Neural crest cell (in vitro differentiated cells): ENCODE results near the gene TF. TPM values are rescaled to one million over a fixed set of nuclear protein-coding genes. Genes with fewer than 3 reads are reported as not detected.
"Not testable (repeated sequence)": the region's sequence is repeated elsewhere in the genome, so short reads cannot be mapped to it uniquely, and the experiment has no call there.

Experiments
- DNase-seq: peaks from one replicate; pipeline ENCODE4 v3.0.0; 2021; ENCODE audit warnings: low read depth, mixed read lengths, low spot score
- H3K27ac Mint-ChIP-seq: one replicate; pipeline ENCODE4 v1.8.0; 2021; ENCODE audit warnings: mild to moderate bottlenecking, mixed read lengths; ENCODE audit not compliant: unreplicated experiment
- H3K27me3 Mint-ChIP-seq: 2 replicates; pipeline ENCODE4 v1.8.0; 2021; ENCODE audit warnings: low read depth, mild to moderate bottlenecking, mixed read lengths
- H3K36me3 Mint-ChIP-seq: 2 replicates; pipeline ENCODE4 v1.8.0; 2021; ENCODE audit warnings: low read depth, mild to moderate bottlenecking, mixed read lengths
- H3K4me1 Mint-ChIP-seq: 2 replicates; pipeline ENCODE4 v1.8.0; 2021; ENCODE audit warnings: mixed read lengths
- H3K4me3 Mint-ChIP-seq: one replicate; pipeline ENCODE4 v1.8.0; 2021; ENCODE audit warnings: mild to moderate bottlenecking, mixed read lengths
- H3K9me3 Mint-ChIP-seq: 2 replicates; pipeline ENCODE4 v1.8.0; 2021; ENCODE audit warnings: mixed read lengths
- total RNA-seq: library from RNA; stranded (reverse); gene quantifications from 2 replicates; pipeline ENCODE4 v1.2.1, GENCODE V29; 2021
- TF ChIP-seq, protein P1 (sequence below): fragments of 200-600 bp; sonication (generic); conservative IDR thresholded peaks from 2 replicates; pipeline ENCODE4 v1.5.0; 2021; ENCODE audit warnings: antibody characterized with exemption, mild to moderate bottlenecking

Gene TF
- total RNA-seq, 1 donor from 2014 or later = 1.6 TPM

DNA sequence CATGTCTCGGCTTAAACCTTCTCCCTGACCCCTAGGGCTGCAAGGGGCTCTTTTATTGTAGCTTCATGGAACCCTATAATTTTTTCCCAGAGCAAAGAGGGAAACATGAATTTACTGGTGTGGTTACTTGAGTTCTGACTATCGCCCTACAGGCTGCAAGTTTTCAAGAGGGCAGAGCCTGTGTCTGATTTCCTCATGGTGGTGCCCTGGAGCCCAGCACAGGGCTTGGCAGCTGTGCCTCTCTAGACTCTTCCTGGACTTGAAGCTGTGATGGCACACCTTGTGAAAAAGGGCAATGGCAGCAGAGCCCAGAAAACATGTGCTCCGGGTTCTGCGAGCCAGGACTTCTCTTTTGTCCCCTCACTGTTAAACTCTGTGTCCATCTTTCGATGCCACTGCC, 34.2 kb upstream of the TF start:
- Mint-ChIP-seq H3K27ac (no peak overlapping the region), H3K36me3 (no peaks in the 10 kb centered on the region), H3K27me3 (peaks cover 43% of the 10 kb centered on the region), H3K4me1 (no peaks in the 10 kb centered on the region), H3K4me3 (no peak overlapping the region), H3K9me3 (no peaks in the 10 kb centered on the region)
- TF ChIP-seq, protein P1, sequence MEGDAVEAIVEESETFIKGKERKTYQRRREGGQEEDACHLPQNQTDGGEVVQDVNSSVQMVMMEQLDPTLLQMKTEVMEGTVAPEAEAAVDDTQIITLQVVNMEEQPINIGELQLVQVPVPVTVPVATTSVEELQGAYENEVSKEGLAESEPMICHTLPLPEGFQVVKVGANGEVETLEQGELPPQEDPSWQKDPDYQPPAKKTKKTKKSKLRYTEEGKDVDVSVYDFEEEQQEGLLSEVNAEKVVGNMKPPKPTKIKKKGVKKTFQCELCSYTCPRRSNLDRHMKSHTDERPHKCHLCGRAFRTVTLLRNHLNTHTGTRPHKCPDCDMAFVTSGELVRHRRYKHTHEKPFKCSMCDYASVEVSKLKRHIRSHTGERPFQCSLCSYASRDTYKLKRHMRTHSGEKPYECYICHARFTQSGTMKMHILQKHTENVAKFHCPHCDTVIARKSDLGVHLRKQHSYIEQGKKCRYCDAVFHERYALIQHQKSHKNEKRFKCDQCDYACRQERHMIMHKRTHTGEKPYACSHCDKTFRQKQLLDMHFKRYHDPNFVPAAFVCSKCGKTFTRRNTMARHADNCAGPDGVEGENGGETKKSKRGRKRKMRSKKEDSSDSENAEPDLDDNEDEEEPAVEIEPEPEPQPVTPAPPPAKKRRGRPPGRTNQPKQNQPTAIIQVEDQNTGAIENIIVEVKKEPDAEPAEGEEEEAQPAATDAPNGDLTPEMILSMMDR = no peak
- no peak for DNase-seq

DNA sequence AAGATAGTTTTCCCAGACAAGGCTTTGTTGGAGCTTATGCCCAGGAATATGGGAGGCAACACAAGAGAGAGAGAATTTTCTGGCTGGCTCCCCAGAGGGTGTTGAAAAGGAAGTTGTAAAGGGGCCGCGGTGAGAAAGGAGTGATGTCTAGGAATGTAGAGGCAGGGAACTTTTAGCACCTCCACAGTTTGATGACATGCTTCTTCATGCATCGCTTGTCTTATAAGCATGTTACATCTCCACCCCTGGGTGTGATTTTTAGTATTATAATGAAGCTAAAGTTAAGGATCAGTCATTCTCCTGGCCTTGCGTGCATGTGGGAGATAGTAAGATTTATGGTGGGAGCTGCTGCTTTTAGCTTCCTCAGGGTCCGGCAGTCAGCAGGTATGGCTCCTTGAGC, 32.8 kb upstream of the TF start:
- Mint-ChIP-seq H3K36me3 (no peaks in the 10 kb centered on the region), H3K27me3 (peaks cover 32% of the 10 kb centered on the region), H3K27ac (no peak overlapping the region), H3K4me3 (no peak overlapping the region), H3K4me1 (no peaks in the 10 kb centered on the region), H3K9me3 (no peaks in the 10 kb centered on the region)
- no peak for DNase-seq
- TF ChIP-seq, protein P1 = no peak

DNA sequence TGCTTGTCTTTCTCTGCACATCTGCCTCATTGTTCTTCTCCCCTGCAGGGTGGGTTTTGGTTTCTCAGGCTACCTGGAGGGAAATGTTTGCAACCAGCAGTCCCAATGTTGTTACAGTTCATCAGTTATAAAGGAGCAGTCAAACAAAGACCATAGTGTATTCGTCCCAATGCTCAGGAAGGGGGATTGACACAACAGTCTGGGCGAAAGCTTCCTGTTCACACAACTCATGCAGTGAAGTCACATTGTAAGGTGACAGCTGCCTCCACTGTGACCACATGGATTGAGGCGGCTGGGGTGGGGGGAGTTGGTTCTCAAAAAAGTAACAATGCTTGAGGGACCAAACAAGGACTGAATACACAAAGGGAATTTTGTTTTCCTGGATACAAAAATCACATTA, 28.8 kb upstream of the TF start:
- no peak overlapping the region for H3K4me3 Mint-ChIP-seq
- peaks cover 5% of the 10 kb centered on the region for H3K27me3 Mint-ChIP-seq
- H3K36me3 Mint-ChIP-seq = peaks cover 1% of the 10 kb centered on the region
- no peaks in the 10 kb centered on the region for H3K4me1 Mint-ChIP-seq
- TF ChIP-seq, protein P1 = no peak
- H3K27ac Mint-ChIP-seq = no peak overlapping the region
- H3K9me3 Mint-ChIP-seq = peaks cover 6% of the 10 kb centered on the region
- DNase-seq = no peak

DNA sequence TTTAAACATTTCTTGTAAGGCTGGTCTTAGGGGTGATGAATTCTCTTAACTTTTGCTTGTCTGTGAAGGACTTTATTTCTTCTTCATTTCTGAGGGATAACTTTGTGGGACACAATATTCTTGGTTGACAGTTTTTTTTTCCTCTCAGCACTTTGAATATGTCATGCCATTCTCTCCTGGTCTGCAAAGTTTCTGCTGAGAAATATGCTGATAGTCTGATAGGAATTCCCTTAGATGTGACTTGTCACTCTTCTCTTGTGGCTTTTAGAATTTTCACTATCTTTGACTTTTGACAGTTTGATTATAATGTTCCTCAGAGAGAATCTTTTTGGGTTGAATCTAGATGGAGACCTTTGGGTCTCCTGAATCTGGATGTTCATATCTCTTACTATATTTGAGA, 23.3 kb upstream of the TF start:
- H3K27me3 Mint-ChIP-seq = peaks cover 7% of the 10 kb centered on the region
- DNase-seq = no peak
- peaks cover 14% of the 10 kb centered on the region for H3K9me3 Mint-ChIP-seq
- H3K36me3 Mint-ChIP-seq = peaks cover 6% of the 10 kb centered on the region
- H3K27ac Mint-ChIP-seq = no peak overlapping the region
- H3K4me3 Mint-ChIP-seq = no peak overlapping the region
- TF ChIP-seq, protein P1 = no peak
- H3K4me1 Mint-ChIP-seq = no peaks in the 10 kb centered on the region

DNA sequence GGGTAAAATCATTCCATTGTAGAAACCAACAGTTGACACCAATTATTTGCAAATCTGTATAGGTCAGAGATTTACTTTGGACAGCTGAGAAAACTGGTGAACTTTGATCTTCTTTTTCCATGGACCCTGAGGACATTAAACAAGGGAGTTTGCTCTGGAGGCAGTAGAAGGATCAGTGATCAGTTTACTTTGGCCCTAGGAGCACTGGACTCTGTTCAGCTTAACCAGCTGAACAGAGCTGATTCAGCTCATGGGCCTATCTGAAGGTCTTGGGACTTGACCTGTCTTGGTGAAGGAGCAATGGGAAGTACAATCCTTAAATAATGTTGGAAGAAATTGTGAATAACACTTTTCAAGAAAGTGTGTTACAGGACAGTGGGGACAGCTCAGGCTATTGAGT, 15.2 kb upstream of the TF start:
- Mint-ChIP-seq H3K9me3 (peaks cover 12% of the 10 kb centered on the region), H3K36me3 (peaks cover 3% of the 10 kb centered on the region), H3K27ac (no peak overlapping the region), H3K4me3 (no peak overlapping the region), H3K27me3 (peaks cover 30% of the 10 kb centered on the region), H3K4me1 (no peaks in the 10 kb centered on the region)
- DNase-seq = no peak
- TF ChIP-seq, protein P1 = no peak

DNA sequence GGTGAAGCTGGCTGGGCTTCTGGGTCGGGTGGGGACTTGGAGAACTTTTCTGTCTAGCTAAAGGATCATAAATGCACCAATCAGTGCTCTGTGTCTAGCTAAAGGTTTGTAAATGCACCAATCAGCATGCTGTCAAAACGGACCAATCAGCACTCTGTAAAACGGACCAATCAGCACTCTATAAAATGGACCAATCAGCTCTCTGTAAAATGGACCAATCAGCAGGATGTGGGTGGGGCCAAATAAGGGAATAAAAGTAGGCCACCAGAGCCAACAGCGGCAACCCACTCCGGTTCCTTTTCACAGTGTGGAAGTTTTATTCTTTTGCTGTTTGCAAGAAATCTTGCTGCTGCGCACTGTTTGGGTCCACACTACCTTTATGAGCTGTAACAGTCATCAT, 14.0 kb upstream of the TF start:
- H3K4me1 Mint-ChIP-seq, DNase-seq, H3K36me3 Mint-ChIP-seq, H3K4me3 Mint-ChIP-seq, H3K27ac Mint-ChIP-seq: not testable (repeated sequence)
- peaks cover 17% of the 10 kb centered on the region for H3K9me3 Mint-ChIP-seq
- peaks cover 42% of the 10 kb centered on the region for H3K27me3 Mint-ChIP-seq
